Lower leg skin (tissue), 4 donors: ENCODE measurements around the gene FBXO27. TPM values are rescaled to one million over a fixed set of nuclear protein-coding genes. Genes with fewer than 3 reads are reported as not detected.

Experiments
- DNase-seq, 2 donors: peaks; one replicate each; pipeline ENCODE4 v3.0.0-alpha.2; 2019; ENCODE audit warnings: low spot score in 2 of 2
- H3K4me3 ChIP-seq: fragments of 200-600 bp; sonication (generic); 2 replicates; pipeline ENCODE4 v1.5.1; 2017; ENCODE audit warnings: mild to moderate bottlenecking, low read depth; ENCODE audit not compliant: poor library complexity, severe bottlenecking
- CTCF ChIP-seq, 3 donors: fragments of 450-650 bp; IDR thresholded peaks; one replicate each; pipeline ENCODE4 v1.5.1; 2016; ENCODE audit warnings: antibody characterized with exemption in 3 of 3, mild to moderate bottlenecking in 3 of 3, moderate library complexity in 2 of 3
- POLR2A ChIP-seq, 2 donors: fragments of 450-650 bp; IDR thresholded peaks; one replicate each; pipeline ENCODE4 v1.6.1; 2016 to 2017; ENCODE audit warnings: antibody characterized with exemption in 2 of 2, mild to moderate bottlenecking in 1 of 2, moderate library complexity in 1 of 2
- WGBS, 2 donors: methylation state at CpG; one replicate each; pipeline ENCODE4 v1.1.5; 2018; 5-methylcytosine and 5-hydroxymethylcytosine counted together
- intact Hi-C: fragments of 100-400 bp; cut with DNase I; formaldehyde crosslinking; loops from one replicate; pipeline ENCODE4 v1.15.0; 2023; ENCODE audit warnings: low total_unique reads
- total RNA-seq, 4 donors: library from RNA; depleted of rRNA; stranded (reverse); fragments of >200 nt; gene quantifications; one replicate each; pipeline ENCODE4 v1.1.0, GENCODE V29; 2016

Gene FBXO27
- total RNA-seq, 4 donors from 2014 or later = 25.0 to 33.3 (median 29.1) TPM

- WGBS, 2 donors = 88 to 95% methylated on average over 10 of the region's 10 CpGs
- H3K4me3 ChIP-seq = no peak overlapping the region
- no peak for DNase-seq
- TF ChIP-seq CTCF (IDR thresholded peaks at IDR 0.05) (no peak), POLR2A (IDR thresholded peaks at IDR 0.05) (no peak)
- intact Hi-C loops = no loop called here
Observed at GRCh38 chr19:38980583-38981374, 51.6 kb downstream of the FBXO27 start.

GRCh38 chr19:38979812-38980211, 52.5 kb downstream of the FBXO27 start:
- no peak overlapping the region for H3K4me3 ChIP-seq
- TF ChIP-seq POLR2A (IDR thresholded peaks at IDR 0.05) (no peak), CTCF (IDR thresholded peaks at IDR 0.05) (no peak)
- intact Hi-C loops = no loop called here
- no peak for DNase-seq
- 86 to 88% methylated on average over 5 of the region's 5 CpGs for WGBS, 2 donors

GRCh38 chr19:38978326-38978689, 54.0 kb downstream of the FBXO27 start:
- intact Hi-C loops = no loop called here
- WGBS, 2 donors = 87 to 90% methylated on average over 3 of the region's 3 CpGs
- TF ChIP-seq CTCF (IDR thresholded peaks at IDR 0.05) (no peak), POLR2A (IDR thresholded peaks at IDR 0.05) (no peak)
- H3K4me3 ChIP-seq = no peak overlapping the region
- no peak for DNase-seq

- TF ChIP-seq CTCF (IDR thresholded peaks at IDR 0.05) (no peak), POLR2A (IDR thresholded peaks at IDR 0.05) (no peak)
- H3K4me3 ChIP-seq = no peak overlapping the region
- intact Hi-C loops = no loop called here
- 86 to 87% methylated on average over 15 of the region's 15 CpGs for WGBS, 2 donors
- no peak for DNase-seq
Observed at GRCh38 chr19:38977445-38978325, 54.7 kb downstream of the FBXO27 start.

- no peak for TF ChIP-seq CTCF (IDR thresholded peaks at IDR 0.05)
- TF ChIP-seq POLR2A (IDR thresholded peaks at IDR 0.05) = no peak
- intact Hi-C loops = no loop called here
- H3K4me3 ChIP-seq = peak overlapping the region; percentile 36
- DNase-seq = no peak
- WGBS, 2 donors = 3 to 13% methylated on average over 9 to 20 of the region's 22 CpGs
Observed at GRCh38 chr19:38975861-38976271, 56.5 kb downstream of the FBXO27 start.
